Neutrophil (primary cell): Measurements from ENCODE around the gene CORO1A.
A peak's percentile ranks its signal among the peaks of the same experiment; 100 is the strongest.
"Not testable (repeated sequence)": the region's sequence is repeated elsewhere in the genome, so short reads cannot be mapped to it uniquely, and the experiment has no call there.

ENCODE experiments used
- H3K27ac ChIP-seq: fragments of 200-600 bp; sonication (generic); 2 replicates; pipeline ENCODE4 v1.5.1; 2016; ENCODE audit warnings: mild to moderate bottlenecking, moderate library complexity
- H3K27me3 ChIP-seq: fragments of 200-600 bp; sonication (generic); 2 replicates; pipeline ENCODE4 v1.6.0; 2016; ENCODE audit warnings: mild to moderate bottlenecking
- H3K36me3 ChIP-seq: fragments of 200-600 bp; sonication (generic); 2 replicates; pipeline ENCODE4 v1.5.1; 2017
- H3K4me1 ChIP-seq, 2 experiments: fragments of 200-600 bp in 1 of 2; sonication (generic) in 1 of 2; 1 replicate in 1 of 2; 2 replicates in 1 of 2; pipeline versions ENCODE4 v1.5.1 to v1.6.1; 2013 to 2016; ENCODE audit warnings: low read depth in 1 of 2, low read length in 1 of 2, mild to moderate bottlenecking in 1 of 2, moderate library complexity in 1 of 2; ENCODE audit not compliant: control insufficient read depth in 1 of 2, insufficient read depth in 1 of 2
- H3K4me3 ChIP-seq, 2 experiments: fragments of 200-600 bp in 1 of 2; sonication (generic) in 1 of 2; 1 replicate in 1 of 2; 2 replicates in 1 of 2; pipeline ENCODE4 v1.5.1; 2013 to 2016; ENCODE audit warnings: low read depth in 1 of 2, low read length in 1 of 2, mild to moderate bottlenecking in 1 of 2, moderate library complexity in 1 of 2
- H3K9me3 ChIP-seq: fragments of 200-600 bp; sonication (generic); 2 replicates; pipeline ENCODE4 v1.5.1; 2016
- TF ChIP-seq, protein P1 (sequence below): fragments of 200-600 bp; sonication (generic); IDR thresholded peaks from 2 replicates; pipeline ENCODE4 v1.5.1; 2016; ENCODE audit warnings: antibody characterized with exemption

The CORO1A gene

GRCh38 chr16:30185683-30186421, 2.5 kb downstream of the CORO1A start:
- Histone ChIP-seq H3K4me1 (peaks cover 40 to 48% of the 10 kb centered on the region in 2 experiments), H3K9me3 (no peaks in the 10 kb centered on the region), H3K36me3 (peaks cover 41% of the 10 kb centered on the region), H3K27me3 (no peaks in the 10 kb centered on the region), H3K27ac (peak overlapping the region; percentile 99), H3K4me3 (peak overlapping the region; percentile 96 to 100)
- TF ChIP-seq, protein P1, sequence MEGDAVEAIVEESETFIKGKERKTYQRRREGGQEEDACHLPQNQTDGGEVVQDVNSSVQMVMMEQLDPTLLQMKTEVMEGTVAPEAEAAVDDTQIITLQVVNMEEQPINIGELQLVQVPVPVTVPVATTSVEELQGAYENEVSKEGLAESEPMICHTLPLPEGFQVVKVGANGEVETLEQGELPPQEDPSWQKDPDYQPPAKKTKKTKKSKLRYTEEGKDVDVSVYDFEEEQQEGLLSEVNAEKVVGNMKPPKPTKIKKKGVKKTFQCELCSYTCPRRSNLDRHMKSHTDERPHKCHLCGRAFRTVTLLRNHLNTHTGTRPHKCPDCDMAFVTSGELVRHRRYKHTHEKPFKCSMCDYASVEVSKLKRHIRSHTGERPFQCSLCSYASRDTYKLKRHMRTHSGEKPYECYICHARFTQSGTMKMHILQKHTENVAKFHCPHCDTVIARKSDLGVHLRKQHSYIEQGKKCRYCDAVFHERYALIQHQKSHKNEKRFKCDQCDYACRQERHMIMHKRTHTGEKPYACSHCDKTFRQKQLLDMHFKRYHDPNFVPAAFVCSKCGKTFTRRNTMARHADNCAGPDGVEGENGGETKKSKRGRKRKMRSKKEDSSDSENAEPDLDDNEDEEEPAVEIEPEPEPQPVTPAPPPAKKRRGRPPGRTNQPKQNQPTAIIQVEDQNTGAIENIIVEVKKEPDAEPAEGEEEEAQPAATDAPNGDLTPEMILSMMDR: peak; percentile 49

GRCh38 chr16:30186444-30186781, 3.0 kb downstream of the CORO1A start:
- H3K27me3 ChIP-seq: no peaks in the 10 kb centered on the region
- no peaks in the 10 kb centered on the region for H3K9me3 ChIP-seq
- H3K27ac ChIP-seq: peak overlapping the region; percentile 99
- H3K36me3 ChIP-seq: peaks cover 41% of the 10 kb centered on the region
- peaks cover 40 to 48% of the 10 kb centered on the region in 2 experiments for H3K4me1 ChIP-seq
- TF ChIP-seq, protein P1: no peak
- H3K4me3 ChIP-seq: peak overlapping the region; percentile 96 to 100

DNA sequence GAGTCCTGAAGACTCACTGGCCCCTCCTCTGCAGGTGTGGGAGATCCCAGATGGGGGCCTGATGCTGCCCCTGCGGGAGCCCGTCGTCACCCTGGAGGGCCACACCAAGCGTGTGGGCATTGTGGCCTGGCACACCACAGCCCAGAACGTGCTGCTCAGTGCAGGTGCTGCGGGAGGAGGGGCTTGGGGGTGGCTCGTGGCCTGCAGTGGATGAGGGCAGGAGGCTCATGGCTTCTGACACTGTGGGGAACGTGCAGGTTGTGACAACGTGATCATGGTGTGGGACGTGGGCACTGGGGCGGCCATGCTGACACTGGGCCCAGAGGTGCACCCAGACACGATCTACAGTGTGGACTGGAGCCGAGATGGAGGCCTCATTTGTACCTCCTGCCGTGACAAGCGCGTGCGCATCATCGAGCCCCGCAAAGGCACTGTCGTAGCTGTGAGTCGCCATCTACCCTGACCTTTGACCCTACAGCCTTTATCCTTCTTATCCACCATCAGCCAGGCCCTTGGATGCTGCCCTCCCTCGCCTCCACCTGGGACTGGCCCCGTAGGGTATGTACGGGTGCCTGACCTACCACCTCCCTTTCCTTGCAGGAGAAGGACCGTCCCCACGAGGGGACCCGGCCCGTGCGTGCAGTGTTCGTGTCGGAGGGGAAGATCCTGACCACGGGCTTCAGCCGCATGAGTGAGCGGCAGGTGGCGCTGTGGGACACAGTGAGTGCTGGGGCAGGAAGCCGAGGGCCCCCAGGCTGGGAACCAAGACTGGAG, 3.6 kb downstream of the CORO1A start:
- Histone ChIP-seq H3K36me3 (peaks cover 41% of the 10 kb centered on the region), H3K4me1 (peaks cover 38 to 46% of the 10 kb centered on the region in 2 experiments), H3K4me3 (peak overlapping the region; percentile 96 to 100), H3K9me3 (no peaks in the 10 kb centered on the region), H3K27ac (peak overlapping the region; percentile 99), H3K27me3 (no peaks in the 10 kb centered on the region)
- TF ChIP-seq, protein P1: peak; percentile 82

GRCh38 chr16:30187556-30187865, 4.1 kb downstream of the CORO1A start:
- Histone ChIP-seq H3K4me3 (peak overlapping the region; percentile 96 to 100), H3K27ac (peak overlapping the region; percentile 99), H3K27me3 (no peaks in the 10 kb centered on the region), H3K36me3 (peaks cover 41% of the 10 kb centered on the region), H3K4me1 (peaks cover 32 to 40% of the 10 kb centered on the region in 2 experiments), H3K9me3 (no peaks in the 10 kb centered on the region)
- TF ChIP-seq, protein P1: no peak

GRCh38 chr16:30187971-30188561, 4.7 kb downstream of the CORO1A start:
- TF ChIP-seq, protein P1: no peak
- H3K9me3 ChIP-seq: no peaks in the 10 kb centered on the region
- H3K4me1 ChIP-seq: peaks cover 28 to 36% of the 10 kb centered on the region in 2 experiments
- H3K27me3 ChIP-seq: no peaks in the 10 kb centered on the region
- peaks cover 41% of the 10 kb centered on the region for H3K36me3 ChIP-seq
- peak overlapping the region; percentile 99 for H3K27ac ChIP-seq
- peak overlapping the region in 1 of 2 experiments; percentile 96 for H3K4me3 ChIP-seq

DNA sequence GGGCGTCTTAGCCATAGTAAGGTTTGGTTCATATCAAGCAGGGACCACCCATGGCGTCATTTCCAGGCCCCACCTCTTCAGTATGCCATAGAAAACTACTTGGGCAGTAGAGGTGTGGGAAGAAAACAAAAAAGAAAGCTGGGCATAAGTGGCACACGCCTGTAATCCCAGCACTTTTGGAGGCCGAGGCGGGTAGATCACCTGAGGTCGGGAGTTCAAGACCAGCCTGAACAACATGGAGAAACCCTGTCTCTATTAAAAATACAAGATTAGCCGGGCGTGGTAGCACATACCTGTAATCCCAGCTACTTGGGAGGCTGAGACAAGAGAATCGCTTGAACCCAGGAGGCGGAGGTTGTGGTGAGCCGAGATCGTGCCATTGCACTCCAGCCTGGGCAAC, 7.8 kb downstream of the CORO1A start:
- not testable (repeated sequence) for H3K27ac ChIP-seq, H3K4me3 ChIP-seq, H3K27me3 ChIP-seq, H3K9me3 ChIP-seq
- Histone ChIP-seq H3K4me1 (peaks cover 22% of the 10 kb centered on the region in 2 experiments), H3K36me3 (peaks cover 23% of the 10 kb centered on the region)

GRCh38 chr16:30193098-30193497, 9.7 kb downstream of the CORO1A start:
- H3K27me3 ChIP-seq, H3K4me1 ChIP-seq, H3K9me3 ChIP-seq, H3K27ac ChIP-seq, H3K4me3 ChIP-seq, H3K36me3 ChIP-seq: not testable (repeated sequence)

DNA sequence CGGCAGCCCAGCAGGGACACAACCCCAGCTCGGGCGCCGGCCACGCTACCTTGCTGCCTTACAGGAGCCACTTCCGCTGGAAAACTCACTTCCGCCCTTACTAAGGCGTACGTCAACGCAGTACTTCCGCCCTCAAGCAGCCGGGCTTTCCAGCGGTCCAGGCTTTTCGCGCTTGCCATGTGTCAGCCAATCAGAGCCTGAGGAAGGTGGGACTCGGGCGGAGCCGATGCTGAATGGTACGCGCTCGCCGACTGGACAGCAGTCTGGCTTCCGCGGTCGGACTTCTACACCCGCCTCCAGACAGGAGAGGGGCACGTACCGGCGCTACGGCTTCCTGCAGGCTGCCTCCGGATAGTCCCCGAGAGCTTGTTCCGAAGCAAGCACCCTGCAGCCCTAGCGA, 10.2 kb downstream of the CORO1A start, which contains the start of the genes BOLA2B and SLX1A:
Gene BOLA2B (minus strand): TSS at position 52 of the 400 bp plus-strand sequence. CDS start 71 bp downstream, outside the sequence.
Gene SLX1A (plus strand): TSS at position 261 of the 400 bp plus-strand sequence. CDS start 210 bp downstream, outside the sequence.
- not testable (repeated sequence) for H3K9me3 ChIP-seq, H3K4me1 ChIP-seq, H3K27me3 ChIP-seq, H3K36me3 ChIP-seq
- Histone ChIP-seq H3K4me3 (peak within 1 kb of the TSS; percentile 52 to 55), H3K27ac (peak within 1 kb of the TSS; percentile 66)
